CD4-positive, alpha-beta T cell (primary cell): ENCODE data around the gene ADAM11. TPM values are rescaled to one million over a fixed set of nuclear protein-coding genes. Genes with fewer than 3 reads are reported as not detected.

ENCODE experiments used
- ATAC-seq: fragments of 200-7000 bp; cut with Tn5 transposase; one replicate; pipeline ENCODE4 v1.10.0; 2022; ENCODE audit warnings: mild to moderate bottlenecking; ENCODE audit not compliant: poor library complexity
- CTCF ChIA-PET: fragments of 350-600 bp; sonication (Branson Sonifier 250); formaldehyde crosslinking; loops from one replicate; lab custom pipeline; 2021; ENCODE audit warnings: antibody characterized with exemption, inconsistent platforms; lab: Charles Lee
- POLR2A ChIA-PET: fragments of 350-600 bp; sonication (Branson Sonifier 250); formaldehyde crosslinking; loops from one replicate; lab custom pipeline; 2021; ENCODE audit warnings: antibody characterized with exemption, inconsistent platforms; lab: Charles Lee
- DNase-seq, 14 experiments: peaks; one replicate each; pipeline ENCODE4 v3.0.0-alpha.2; 2013 to 2020; ENCODE audit warnings: mixed read lengths in 2 of 14
- H3K27ac ChIP-seq, 2 donors: one replicate each; pipeline versions ENCODE4 v1.5.1 to v1.7.0; 2013; ENCODE audit warnings: low read length in 2 of 2, low read depth in 1 of 2, mild to moderate bottlenecking in 1 of 2
- H3K27me3 ChIP-seq, 2 experiments: 1 replicate in 1 of 2; 2 replicates in 1 of 2; pipeline versions ENCODE4 v1.6.1 to v1.7.0; 2013; ENCODE audit warnings: low read length in 2 of 2, control low read depth in 1 of 2, mild to moderate bottlenecking in 1 of 2, moderate library complexity in 1 of 2; ENCODE audit not compliant: insufficient read depth in 2 of 2, control insufficient read depth in 1 of 2
- H3K36me3 ChIP-seq: one replicate; pipeline ENCODE4 v1.6.1; 2013; ENCODE audit warnings: low read length, control low read depth; ENCODE audit not compliant: insufficient read depth
- H3K4me1 ChIP-seq: one replicate; pipeline ENCODE4 v1.6.1; 2013; ENCODE audit warnings: low read length, control low read depth; ENCODE audit not compliant: insufficient read depth
- H3K4me3 ChIP-seq: one replicate; pipeline ENCODE4 v1.5.1; 2013; ENCODE audit warnings: mild to moderate bottlenecking, low read length, moderate library complexity
- H3K9me3 ChIP-seq, 2 experiments: 1 replicate in 1 of 2; 2 replicates in 1 of 2; pipeline versions ENCODE4 v1.6.1 to v1.7.0; 2013; ENCODE audit warnings: low read length in 2 of 2, mild to moderate bottlenecking in 2 of 2, control low read depth in 1 of 2, moderate library complexity in 1 of 2; ENCODE audit not compliant: control insufficient read depth in 1 of 2, insufficient read depth in 1 of 2
- H3K27ac Mint-ChIP-seq: one replicate; pipeline ENCODE4 v1.8.0; 2020; ENCODE audit warnings: mixed read lengths
- H3K27me3 Mint-ChIP-seq: one replicate; pipeline ENCODE4 v1.8.0; 2021; ENCODE audit warnings: mixed read lengths
- H3K36me3 Mint-ChIP-seq: one replicate; pipeline ENCODE4 v1.8.0; 2021; ENCODE audit warnings: low read depth, mixed read lengths
- H3K4me1 Mint-ChIP-seq: one replicate; pipeline ENCODE4 v1.8.0; 2021; ENCODE audit warnings: low read depth, mixed read lengths
- H3K4me3 Mint-ChIP-seq: one replicate; pipeline ENCODE4 v1.8.0; 2020; ENCODE audit warnings: mild to moderate bottlenecking, mixed read lengths
- H3K9me3 Mint-ChIP-seq: one replicate; pipeline ENCODE4 v1.8.0; 2020; ENCODE audit warnings: mixed read lengths
- CTCF ChIP-seq: fragments of 200-600 bp; IDR thresholded peaks from one replicate; pipeline ENCODE4 v1.8.0; 2022; ENCODE audit warnings: antibody characterized with exemption, mild to moderate bottlenecking
- intact Hi-C, 2 experiments: fragments of 100-400 bp; cut with DNase I in 1 of 2; cut with micrococcal nuclease in 1 of 2; formaldehyde crosslinking; loops; one replicate each; pipeline versions ENCODE4 v1.15.1 to v1.9.0; 2023 to 2025; cut with DNase I, micrococcal nuclease
- total RNA-seq, 174 experiments: library from RNA in 2 of 174; stranded (reverse) in 2 of 174; gene quantifications; one replicate each; pipeline ENCODE4 v1.2.3 and lab custom pipeline; 2021 to 2026

ADAM11 gene
- total RNA-seq, 2 experiments from 2014 or later = 0.16 to 0.47 TPM

GRCh38 chr17:44763170-44763569 lies 4.4 kb downstream of the ADAM11 start:
- POLR2A ChIA-PET = no interaction called here
- ATAC-seq (no peak), DNase-seq (no peak)
- H3K36me3 ChIP-seq = no peaks in the 10 kb centered on the region
- CTCF ChIA-PET = no interaction called here
- intact Hi-C loops = no loop called here
- Mint-ChIP-seq H3K27ac (no peak overlapping the region), H3K36me3 (no peaks in the 10 kb centered on the region), H3K27me3 (peaks cover 48% of the 10 kb centered on the region), H3K9me3 (no peaks in the 10 kb centered on the region), H3K4me3 (no peak overlapping the region), H3K4me1 (no peaks in the 10 kb centered on the region)
- H3K27me3 ChIP-seq = peaks cover 25 to 28% of the 10 kb centered on the region in 2 experiments
- H3K9me3 ChIP-seq = peaks cover 0 to 12% of the 10 kb centered on the region in 2 experiments
- no peak for TF ChIP-seq CTCF
- peaks cover 14% of the 10 kb centered on the region for H3K4me1 ChIP-seq
- no peak overlapping the region for H3K4me3 ChIP-seq
- no peak overlapping the region for H3K27ac ChIP-seq

GRCh38 chr17:44765965-44766364 lies 7.2 kb downstream of the ADAM11 start:
- CTCF ChIA-PET = no interaction called here
- H3K9me3 Mint-ChIP-seq = no peaks in the 10 kb centered on the region
- intact Hi-C loops = no loop called here

DNA sequence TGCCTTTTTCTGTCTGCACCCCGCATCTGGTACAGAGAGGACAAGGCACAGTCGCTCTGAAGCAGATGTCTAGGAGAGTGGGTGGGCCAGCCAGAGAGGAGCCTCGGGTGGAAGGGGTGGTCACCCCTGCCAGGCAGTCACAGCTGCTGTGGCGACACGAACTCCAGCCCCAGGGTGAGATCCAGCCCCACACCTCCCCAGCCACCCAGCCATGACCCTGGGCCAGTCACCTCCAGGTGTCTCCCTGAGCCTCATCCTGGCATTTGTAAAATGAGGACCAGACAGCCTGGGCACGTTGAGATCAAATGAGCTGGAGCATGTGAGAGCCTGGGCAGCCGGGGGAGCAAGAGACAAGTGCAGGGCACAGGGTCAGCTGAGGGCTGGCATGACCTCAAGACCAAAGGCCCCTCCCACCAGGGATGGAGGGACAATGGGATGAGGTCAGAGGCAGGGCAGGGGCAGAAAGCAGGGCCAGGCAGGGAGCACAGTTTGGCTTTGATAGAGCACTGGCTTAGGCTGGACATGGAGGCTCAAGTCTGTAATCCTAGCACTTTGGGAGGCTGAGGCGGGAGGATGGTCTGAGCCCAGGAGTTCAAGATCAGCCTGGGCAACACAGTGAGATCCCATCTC lies 7.7 kb downstream of the ADAM11 start:
- Mint-ChIP-seq H3K4me1 (no peaks in the 10 kb centered on the region), H3K9me3 (no peaks in the 10 kb centered on the region), H3K27me3 (peaks cover 39% of the 10 kb centered on the region), H3K27ac (no peak overlapping the region), H3K4me3 (no peak overlapping the region), H3K36me3 (no peaks in the 10 kb centered on the region)
- no peak overlapping the region for H3K27ac ChIP-seq
- intact Hi-C loops = no loop called here
- H3K27me3 ChIP-seq = peaks cover 7 to 8% of the 10 kb centered on the region in 2 experiments
- POLR2A ChIA-PET = no interaction called here
- CTCF ChIA-PET = no interaction called here
- no peaks in the 10 kb centered on the region for H3K36me3 ChIP-seq
- H3K4me3 ChIP-seq = no peak overlapping the region
- H3K9me3 ChIP-seq = no peaks in the 10 kb centered on the region
- ATAC-seq (no peak), DNase-seq (no peak)
- no peaks in the 10 kb centered on the region for H3K4me1 ChIP-seq
- TF ChIP-seq CTCF = no peak

More at GRCh38 chr17:44765965-44766364, 7.2 kb downstream of the ADAM11 start:
- no peak for DNase-seq
- Mint-ChIP-seq H3K4me1 (no peaks in the 10 kb centered on the region), H3K4me3 (no peak overlapping the region), H3K36me3 (no peaks in the 10 kb centered on the region), H3K27ac (no peak overlapping the region), H3K27me3 (peaks cover 44% of the 10 kb centered on the region)
- no peak overlapping the region for H3K27ac ChIP-seq
- no peaks in the 10 kb centered on the region for H3K9me3 ChIP-seq
- H3K4me3 ChIP-seq = no peak overlapping the region
- POLR2A ChIA-PET = no interaction called here
- H3K4me1 ChIP-seq = no peaks in the 10 kb centered on the region
- peaks cover 7 to 12% of the 10 kb centered on the region in 2 experiments for H3K27me3 ChIP-seq
- ATAC-seq = no peak
- no peaks in the 10 kb centered on the region for H3K36me3 ChIP-seq
- TF ChIP-seq CTCF = no peak
